CD14-positive monocyte (primary cell): ENCODE measurements around the gene KDM1B. TPM values are rescaled to one million over a fixed set of nuclear protein-coding genes. Genes with fewer than 3 reads are reported as not detected.

Experiments used
- DNase-seq, 3 donors: peaks; one replicate each; pipeline ENCODE4 v3.0.0-alpha.2; 2011 to 2022
- H2AFZ ChIP-seq: 2 replicates; pipeline ENCODE4 v1.6.0; 2012; ENCODE audit warnings: mild to moderate bottlenecking, low read depth, low read length, inconsistent platforms; ENCODE audit not compliant: insufficient read depth, poor library complexity, severe bottlenecking
- H3K27ac ChIP-seq, 2 donors: 1 replicate in 1 of 2; 2 replicates in 1 of 2; pipeline ENCODE4 v1.5.1; 2012 to 2013; ENCODE audit warnings: low read length in 2 of 2, control low read depth in 1 of 2, inconsistent platforms in 1 of 2, low read depth in 1 of 2, mild to moderate bottlenecking in 1 of 2
- H3K27me3 ChIP-seq, 2 donors: one replicate each; pipeline versions ENCODE4 v1.6.0 to v1.6.1; 2011 to 2013; ENCODE audit warnings: low read length in 2 of 2; ENCODE audit not compliant: control insufficient read depth in 2 of 2, insufficient read depth in 2 of 2
- H3K36me3 ChIP-seq, 2 donors: replicated peaks in 1 of 2; 1 replicate in 1 of 2; 2 replicates in 1 of 2; pipeline versions ENCODE4 v1.5.1 to v1.6.1; 2012 to 2013; ENCODE audit warnings: low read length in 2 of 2, control low read depth in 1 of 2, inconsistent platforms in 1 of 2, mild to moderate bottlenecking in 1 of 2; ENCODE audit not compliant: insufficient read depth in 2 of 2, control insufficient read depth in 1 of 2
- H3K4me1 ChIP-seq, 2 donors: 1 replicate in 1 of 2; 2 replicates in 1 of 2; pipeline versions ENCODE4 v1.5.1 to v1.6.1; 2012 to 2013; ENCODE audit warnings: low read length in 2 of 2, control low read depth in 1 of 2, inconsistent platforms in 1 of 2, mild to moderate bottlenecking in 1 of 2, moderate library complexity in 1 of 2; ENCODE audit not compliant: insufficient read depth in 2 of 2, control insufficient read depth in 1 of 2
- H3K4me2 ChIP-seq: replicated peaks from 2 replicates; pipeline ENCODE3; 2012; ENCODE audit warnings: low read length, moderate library complexity, mild to moderate bottlenecking; ENCODE audit not compliant: poor library complexity, severe bottlenecking; ENCODE audit errors: extremely low read depth
- H3K4me3 ChIP-seq, 3 experiments: fragments of 200-600 bp in 1 of 3; sonication (generic) in 1 of 3; replicated peaks in 1 of 3; 1 replicate in 2 of 3; 2 replicates in 1 of 3; pipeline ENCODE4 v1.5.1; 2011 to 2013; ENCODE audit warnings: low read length in 3 of 3, mild to moderate bottlenecking in 3 of 3, control low read depth in 2 of 3, low read depth in 2 of 3, inconsistent platforms in 1 of 3, moderate library complexity in 1 of 3
- H3K79me2 ChIP-seq: 2 replicates; pipeline ENCODE4 v1.6.0; 2012; ENCODE audit warnings: mild to moderate bottlenecking, control low read depth, inconsistent platforms, low read length, moderate library complexity; ENCODE audit not compliant: insufficient read depth
- H3K9ac ChIP-seq: 2 replicates; pipeline ENCODE4 v1.6.0; 2017; ENCODE audit warnings: low read length, mild to moderate bottlenecking; ENCODE audit not compliant: insufficient read depth, poor library complexity, severe bottlenecking
- H3K9me3 ChIP-seq, 2 donors: replicated peaks in 1 of 2; 1 replicate in 1 of 2; 2 replicates in 1 of 2; pipeline versions ENCODE4 v1.5.1 to v1.6.1; 2012 to 2013; ENCODE audit warnings: low read length in 2 of 2, control low read depth in 1 of 2; ENCODE audit not compliant: control insufficient read depth in 1 of 2, insufficient read depth in 1 of 2
- H4K20me1 ChIP-seq: 2 replicates; pipeline ENCODE4 v1.6.0; 2012; ENCODE audit warnings: mild to moderate bottlenecking, low read length, control low read depth, moderate library complexity; ENCODE audit not compliant: insufficient read depth
- H3K27ac Mint-ChIP-seq, 7 donors: one replicate each; pipeline ENCODE4 v1.8.0; 2020; ENCODE audit warnings: mild to moderate bottlenecking in 7 of 7, mixed read lengths in 7 of 7, moderate library complexity in 6 of 7, inconsistent platforms in 2 of 7
- H3K27me3 Mint-ChIP-seq, 3 donors: one replicate each; pipeline ENCODE4 v1.8.0; 2021 to 2022; ENCODE audit warnings: low read depth in 3 of 3, mild to moderate bottlenecking in 3 of 3, mixed read lengths in 3 of 3, moderate library complexity in 3 of 3, inconsistent platforms in 1 of 3
- H3K36me3 Mint-ChIP-seq, 2 donors: one replicate each; pipeline ENCODE4 v1.8.0; 2020; ENCODE audit warnings: mixed read lengths in 2 of 2, inconsistent platforms in 1 of 2, mild to moderate bottlenecking in 1 of 2
- H3K4me1 Mint-ChIP-seq: one replicate; pipeline ENCODE4 v1.8.0; 2020; ENCODE audit warnings: mild to moderate bottlenecking, mixed read lengths
- H3K4me3 Mint-ChIP-seq, 2 donors: one replicate each; pipeline ENCODE4 v1.8.0; 2020; ENCODE audit warnings: mild to moderate bottlenecking in 2 of 2, mixed read lengths in 2 of 2, moderate library complexity in 1 of 2
- H3K9me3 Mint-ChIP-seq, 7 donors: one replicate each; pipeline ENCODE4 v1.8.0; 2020 to 2022; ENCODE audit warnings: mixed read lengths in 7 of 7, mild to moderate bottlenecking in 6 of 7, moderate library complexity in 6 of 7, inconsistent platforms in 2 of 7
- WGBS: methylation state at CpG from one replicate; pipeline ENCODE4 v1.1.5; 2013; ENCODE audit warnings: missing lambda C conversion rate; ENCODE audit not compliant: insufficient coverage; 5-methylcytosine and 5-hydroxymethylcytosine counted together
- intact Hi-C, 2 donors: fragments of 100-400 bp; cut with micrococcal nuclease; formaldehyde crosslinking; loops; one replicate each; pipeline versions ENCODE4 v1.15.0 to v1.15.1; 2023
- polyA plus RNA-seq, 3 donors: library from polyadenylated mRNA; depleted of rRNA in 1 of 3; unstranded in 2 of 3; stranded (reverse) in 1 of 3; fragments of 300-500 nt in 2 of 3; fragments of >200 nt in 1 of 3; fragmentation: Illumina TruSeq in 2 of 3; gene quantifications; 1 replicate in 2 of 3; 2 replicates in 1 of 3; pipeline ENCODE4 v1.2.3, GENCODE V29; 2012 to 2021
- TF ChIP-seq, protein P1 (sequence below): fragments of 200-600 bp; IDR thresholded peaks from one replicate; pipeline ENCODE4 v1.8.0; 2022; ENCODE audit warnings: antibody characterized with exemption, mild to moderate bottlenecking

KDM1B gene
- polyA plus RNA-seq, 3 donors, result 4.4 to 50.8 (median 24.1) TPM

DNA sequence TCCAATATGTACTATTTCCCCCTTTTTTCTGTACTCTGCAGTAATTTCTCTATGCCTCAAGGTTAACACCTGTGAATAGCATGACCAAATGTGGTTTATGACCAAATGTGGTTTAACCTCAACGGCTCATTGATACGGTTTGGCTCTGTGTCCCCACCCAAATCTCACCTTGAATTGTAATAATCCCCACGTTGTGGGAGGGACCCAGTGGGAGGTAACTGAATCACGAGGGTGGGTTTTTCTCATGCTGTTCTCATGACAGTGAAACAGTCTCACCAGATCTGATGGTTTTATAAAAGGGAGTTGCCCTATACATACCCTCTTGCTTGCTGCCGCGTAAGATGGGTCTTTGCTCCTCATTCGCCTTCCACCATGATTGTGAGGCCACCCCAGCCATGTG is 90.4 kb downstream of the KDM1B start:
- Mint-ChIP-seq H3K36me3 (peaks cover 64 to 82% of the 10 kb centered on the region in 2 donors), H3K27me3 (no peaks in the 10 kb centered on the region), H3K4me1 (no peaks in the 10 kb centered on the region), H3K4me3 (no peak overlapping the region), H3K9me3 (no peaks in the 10 kb centered on the region), H3K27ac (peak overlapping the region in 4 of 7 donors; percentile 2 to 71 (median 54))
- peaks cover 63% of the 10 kb centered on the region for H4K20me1 ChIP-seq
- TF ChIP-seq, protein P1, sequence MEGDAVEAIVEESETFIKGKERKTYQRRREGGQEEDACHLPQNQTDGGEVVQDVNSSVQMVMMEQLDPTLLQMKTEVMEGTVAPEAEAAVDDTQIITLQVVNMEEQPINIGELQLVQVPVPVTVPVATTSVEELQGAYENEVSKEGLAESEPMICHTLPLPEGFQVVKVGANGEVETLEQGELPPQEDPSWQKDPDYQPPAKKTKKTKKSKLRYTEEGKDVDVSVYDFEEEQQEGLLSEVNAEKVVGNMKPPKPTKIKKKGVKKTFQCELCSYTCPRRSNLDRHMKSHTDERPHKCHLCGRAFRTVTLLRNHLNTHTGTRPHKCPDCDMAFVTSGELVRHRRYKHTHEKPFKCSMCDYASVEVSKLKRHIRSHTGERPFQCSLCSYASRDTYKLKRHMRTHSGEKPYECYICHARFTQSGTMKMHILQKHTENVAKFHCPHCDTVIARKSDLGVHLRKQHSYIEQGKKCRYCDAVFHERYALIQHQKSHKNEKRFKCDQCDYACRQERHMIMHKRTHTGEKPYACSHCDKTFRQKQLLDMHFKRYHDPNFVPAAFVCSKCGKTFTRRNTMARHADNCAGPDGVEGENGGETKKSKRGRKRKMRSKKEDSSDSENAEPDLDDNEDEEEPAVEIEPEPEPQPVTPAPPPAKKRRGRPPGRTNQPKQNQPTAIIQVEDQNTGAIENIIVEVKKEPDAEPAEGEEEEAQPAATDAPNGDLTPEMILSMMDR, result no peak
- no peaks in the 10 kb centered on the region for H3K9me3 ChIP-seq
- peak overlapping the region in 1 of 2 donors; percentile 60 for H3K27ac ChIP-seq
- intact Hi-C loops, result no loop called here
- H3K4me1 ChIP-seq, result no peaks in the 10 kb centered on the region
- WGBS, result no CpG with 5 or more reads among the region's 7 CpGs
- no peaks in the 10 kb centered on the region for H3K27me3 ChIP-seq
- no peak for DNase-seq
- H3K9ac ChIP-seq, result no peak overlapping the region
- H3K4me3 ChIP-seq, result no peak overlapping the region
- H3K36me3 ChIP-seq, result peaks cover 81 to 100% of the 10 kb centered on the region in 2 donors
- H3K79me2 ChIP-seq, result peaks cover 100% of the 10 kb centered on the region
- no peak overlapping the region for H3K4me2 ChIP-seq
- H2AFZ ChIP-seq, result no peak overlapping the region

- Histone ChIP-seq H3K4me2 (no peak overlapping the region), H2AFZ (no peak overlapping the region), H3K9me3 (no peaks in the 10 kb centered on the region), H3K36me3 (peaks cover 83 to 100% of the 10 kb centered on the region in 2 donors), H3K27ac (no peak overlapping the region), H3K27me3 (no peaks in the 10 kb centered on the region), H3K4me3 (no peak overlapping the region), H3K4me1 (no peaks in the 10 kb centered on the region), H3K9ac (no peak overlapping the region), H3K79me2 (peaks cover 100% of the 10 kb centered on the region), H4K20me1 (peaks cover 58% of the 10 kb centered on the region)
- H3K9me3 Mint-ChIP-seq, result no peaks in the 10 kb centered on the region
- DNase-seq, result no peak
- H3K27me3 Mint-ChIP-seq, result no peaks in the 10 kb centered on the region
- H3K36me3 Mint-ChIP-seq, result peaks cover 63 to 80% of the 10 kb centered on the region in 2 donors
- no peaks in the 10 kb centered on the region for H3K4me1 Mint-ChIP-seq
- TF ChIP-seq, protein P1, result no peak
- peak overlapping the region in 2 of 7 donors; percentile 54 to 71 for H3K27ac Mint-ChIP-seq
- no peak overlapping the region for H3K4me3 Mint-ChIP-seq
- intact Hi-C loops, result no loop called here
These were observed 91.0 kb downstream of the KDM1B start for GRCh38 chr6:18246205-18246604.
